ENCODE measurements around the gene SLC13A3.
A peak's percentile ranks its signal among the peaks of the same experiment; 100 is the strongest.

SLC13A3 gene

GRCh38 chr20:46573234-46573633 is 78.0 kb downstream of the SLC13A3 start:
- FAIRE-seq = no peak

- no peak for FAIRE-seq
These were observed 78.5 kb downstream of the SLC13A3 start for GRCh38 chr20:46572790-46573189.

GRCh38 chr20:46572153-46572552 is 79.1 kb downstream of the SLC13A3 start:
- no peak for FAIRE-seq

- no peak for FAIRE-seq
These were observed 79.8 kb downstream of the SLC13A3 start for GRCh38 chr20:46571418-46571817.

- no peak for FAIRE-seq
These were observed 80.3 kb downstream of the SLC13A3 start for GRCh38 chr20:46570956-46571355.

GRCh38 chr20:46569961-46570360 is 81.3 kb downstream of the SLC13A3 start:
- no peak for FAIRE-seq

- peak; percentile 45 for FAIRE-seq
These were observed 82.6 kb downstream of the SLC13A3 start for GRCh38 chr20:46568570-46569129.

GRCh38 chr20:46566125-46566524 is 85.1 kb downstream of the SLC13A3 start:
- no peak for FAIRE-seq

GRCh38 chr20:46564241-46564957 is 86.9 kb downstream of the SLC13A3 start:
- FAIRE-seq = no peak

- no peak for FAIRE-seq
These were observed 87.4 kb downstream of the SLC13A3 start for GRCh38 chr20:46563860-46564221.

- FAIRE-seq = no peak
These were observed 87.9 kb downstream of the SLC13A3 start for GRCh38 chr20:46563170-46563859.

GRCh38 chr20:46562373-46563169 is 88.7 kb downstream of the SLC13A3 start:
- FAIRE-seq = peak; percentile 78

- FAIRE-seq = no peak
These were observed 89.3 kb downstream of the SLC13A3 start for GRCh38 chr20:46562009-46562372.

- no peak for FAIRE-seq
These were observed 91.4 kb downstream of the SLC13A3 start for GRCh38 chr20:46559685-46560440.

GRCh38 chr20:46559001-46559400 is 92.3 kb downstream of the SLC13A3 start:
- FAIRE-seq = no peak

GRCh38 chr20:46558511-46558959 is 92.7 kb downstream of the SLC13A3 start:
- no peak for FAIRE-seq

GRCh38 chr20:46557231-46557956 is 93.9 kb downstream of the SLC13A3 start:
- no peak for FAIRE-seq

- FAIRE-seq = no peak
These were observed 95.8 kb downstream of the SLC13A3 start for GRCh38 chr20:46555370-46555956.

GRCh38 chr20:46554828-46555227 is 96.4 kb downstream of the SLC13A3 start:
- no peak for FAIRE-seq

GRCh38 chr20:46553926-46554325 is 97.3 kb downstream of the SLC13A3 start:
- no peak for FAIRE-seq
